Adrenal gland (tissue), 5 donors: Measurements from ENCODE around the gene MSS51.

Experiments
- POLR2A ChIP-seq, 2 donors: fragments of 450-650 bp; IDR thresholded peaks; one replicate each; pipeline ENCODE4 v1.6.1; 2017; ENCODE audit warnings: antibody characterized with exemption in 2 of 2, mild to moderate bottlenecking in 2 of 2, moderate library complexity in 1 of 2
- TF ChIP-seq, protein P1 (sequence below), 6 experiments: fragments of 450-650 bp in 4 of 6; fragments of 200-600 bp in 2 of 6; sonication (generic) in 1 of 6; IDR thresholded peaks; 1 replicate in 5 of 6; 2 replicates in 1 of 6; pipeline versions ENCODE4 v1.5.1 to v1.8.0; 2016 to 2021; ENCODE audit warnings: antibody characterized with exemption in 6 of 6, mild to moderate bottlenecking in 2 of 6, moderate library complexity in 1 of 6
- donor health status: DM: no; HTN: no; CAD: no.

DNA sequence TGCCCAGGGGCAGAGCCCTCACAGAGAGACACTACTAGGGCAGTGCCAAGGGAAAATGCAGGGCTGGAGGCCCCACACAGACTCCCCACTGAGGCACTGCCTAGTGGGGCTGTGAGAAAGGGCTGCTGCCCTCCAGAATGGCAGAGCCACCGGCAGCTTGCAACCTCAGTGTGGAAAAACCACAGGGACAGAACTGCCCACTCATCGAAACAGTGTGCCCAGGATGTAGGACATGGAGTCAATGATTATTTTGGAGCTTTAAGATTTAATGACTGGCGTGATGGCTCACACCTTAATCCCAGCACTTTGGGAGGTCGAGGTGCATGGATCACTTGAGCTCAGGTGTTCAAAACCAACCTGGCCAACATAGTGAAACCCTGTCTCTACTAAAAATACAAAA is 27.5 kb upstream of the MSS51 start:
- TF ChIP-seq, protein P1, sequence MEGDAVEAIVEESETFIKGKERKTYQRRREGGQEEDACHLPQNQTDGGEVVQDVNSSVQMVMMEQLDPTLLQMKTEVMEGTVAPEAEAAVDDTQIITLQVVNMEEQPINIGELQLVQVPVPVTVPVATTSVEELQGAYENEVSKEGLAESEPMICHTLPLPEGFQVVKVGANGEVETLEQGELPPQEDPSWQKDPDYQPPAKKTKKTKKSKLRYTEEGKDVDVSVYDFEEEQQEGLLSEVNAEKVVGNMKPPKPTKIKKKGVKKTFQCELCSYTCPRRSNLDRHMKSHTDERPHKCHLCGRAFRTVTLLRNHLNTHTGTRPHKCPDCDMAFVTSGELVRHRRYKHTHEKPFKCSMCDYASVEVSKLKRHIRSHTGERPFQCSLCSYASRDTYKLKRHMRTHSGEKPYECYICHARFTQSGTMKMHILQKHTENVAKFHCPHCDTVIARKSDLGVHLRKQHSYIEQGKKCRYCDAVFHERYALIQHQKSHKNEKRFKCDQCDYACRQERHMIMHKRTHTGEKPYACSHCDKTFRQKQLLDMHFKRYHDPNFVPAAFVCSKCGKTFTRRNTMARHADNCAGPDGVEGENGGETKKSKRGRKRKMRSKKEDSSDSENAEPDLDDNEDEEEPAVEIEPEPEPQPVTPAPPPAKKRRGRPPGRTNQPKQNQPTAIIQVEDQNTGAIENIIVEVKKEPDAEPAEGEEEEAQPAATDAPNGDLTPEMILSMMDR (IDR thresholded peaks at IDR 0.05) = no peak
- TF ChIP-seq POLR2A (IDR thresholded peaks at IDR 0.05) = no peak
